Measurements from ENCODE around the gene ABR. TPM values are rescaled to one million over a fixed set of nuclear protein-coding genes. Genes with fewer than 3 reads are reported as not detected.

The ABR gene
- total and polyA plus RNA-seq, 12 donors: 5.3 to 152 (median 105) TPM

- Histone ChIP-seq H3K27me3 (no peaks in the 10 kb centered on the region), H3K4me3 (no peak overlapping the region), H3K36me3 (replicated peaks in 1 of 2) (peaks cover 0 to 42% of the 10 kb centered on the region in 2 donors), H3K9me3 (replicated peaks in 1 of 3) (no peaks in the 10 kb centered on the region), H3K4me1 (replicated peaks in 1 of 2) (peaks cover 42 to 77% of the 10 kb centered on the region in 2 donors), H3K27ac (peak overlapping the region in 4 of 5 donors; percentile 13 to 96 (median 59))
- 42 to 68% (median 61%) methylated on average over 15 to 18 of the region's 18 CpGs for WGBS, 4 donors
- TF ChIP-seq POLR2A (IDR thresholded peaks at IDR 0.05): no peak
- TF ChIP-seq, protein P1, sequence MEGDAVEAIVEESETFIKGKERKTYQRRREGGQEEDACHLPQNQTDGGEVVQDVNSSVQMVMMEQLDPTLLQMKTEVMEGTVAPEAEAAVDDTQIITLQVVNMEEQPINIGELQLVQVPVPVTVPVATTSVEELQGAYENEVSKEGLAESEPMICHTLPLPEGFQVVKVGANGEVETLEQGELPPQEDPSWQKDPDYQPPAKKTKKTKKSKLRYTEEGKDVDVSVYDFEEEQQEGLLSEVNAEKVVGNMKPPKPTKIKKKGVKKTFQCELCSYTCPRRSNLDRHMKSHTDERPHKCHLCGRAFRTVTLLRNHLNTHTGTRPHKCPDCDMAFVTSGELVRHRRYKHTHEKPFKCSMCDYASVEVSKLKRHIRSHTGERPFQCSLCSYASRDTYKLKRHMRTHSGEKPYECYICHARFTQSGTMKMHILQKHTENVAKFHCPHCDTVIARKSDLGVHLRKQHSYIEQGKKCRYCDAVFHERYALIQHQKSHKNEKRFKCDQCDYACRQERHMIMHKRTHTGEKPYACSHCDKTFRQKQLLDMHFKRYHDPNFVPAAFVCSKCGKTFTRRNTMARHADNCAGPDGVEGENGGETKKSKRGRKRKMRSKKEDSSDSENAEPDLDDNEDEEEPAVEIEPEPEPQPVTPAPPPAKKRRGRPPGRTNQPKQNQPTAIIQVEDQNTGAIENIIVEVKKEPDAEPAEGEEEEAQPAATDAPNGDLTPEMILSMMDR (IDR thresholded peaks at IDR 0.05): no peak
- DNase-seq: peak in 5 of 7 donors; percentile 35 to 75 (median 67)
- intact Hi-C loops (cut with DNase I): no loop called here
These were observed 178.0 kb downstream of the ABR start for GRCh38 chr17:1001640-1002411.

DNA sequence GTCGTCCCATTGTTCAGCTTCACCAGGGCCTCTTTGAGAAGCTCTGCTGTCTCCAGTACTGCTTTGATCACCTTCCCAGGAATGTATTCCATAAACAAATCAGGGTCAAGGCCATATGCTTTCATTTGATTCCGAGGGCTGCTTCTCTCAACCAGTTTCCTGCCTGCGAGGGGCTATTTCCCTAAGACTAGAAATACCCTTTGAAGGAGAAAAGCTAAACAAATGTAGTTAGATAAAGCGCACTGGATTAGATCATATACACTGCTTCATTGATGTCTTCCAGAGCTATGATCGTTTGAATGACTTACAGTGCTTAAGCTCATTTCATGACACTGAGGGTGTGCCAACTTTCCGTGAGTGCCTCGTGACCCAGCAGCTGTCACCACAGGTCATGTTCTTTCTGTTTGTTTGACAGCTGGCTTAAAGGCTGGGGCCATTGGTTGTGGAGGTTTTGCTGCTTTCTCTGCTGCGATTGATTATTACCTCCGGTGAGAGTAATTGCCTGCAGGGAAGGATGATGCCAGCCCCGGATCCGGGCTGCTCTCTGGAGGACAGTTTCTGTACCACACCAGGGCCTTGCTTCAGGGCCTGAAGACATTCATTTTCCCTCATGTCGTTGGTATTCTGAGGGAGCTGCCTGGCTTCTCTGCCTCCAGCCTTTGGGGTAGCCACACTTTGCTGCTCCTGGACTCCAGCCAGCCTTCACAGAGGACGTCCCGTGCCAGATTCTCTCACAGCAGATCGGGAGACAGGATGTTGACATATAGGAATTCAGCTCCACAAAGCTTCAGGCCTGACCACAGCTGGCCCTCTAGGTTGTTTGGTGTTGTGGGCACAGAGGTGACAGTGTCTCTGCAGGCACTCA, 179.0 kb downstream of the ABR start:
- DNase-seq: peak in 4 of 7 donors; percentile 27 to 69 (median 50)
- intact Hi-C loops (cut with DNase I): no loop called here
- Histone ChIP-seq H3K4me1 (replicated peaks in 1 of 2) (peaks cover 34 to 74% of the 10 kb centered on the region in 2 donors), H3K27me3 (no peaks in the 10 kb centered on the region), H3K36me3 (replicated peaks in 1 of 2) (peaks cover 0 to 42% of the 10 kb centered on the region in 2 donors), H3K27ac (peak overlapping the region in 3 of 5 donors; percentile 9 to 96 (median 92)), H3K9me3 (replicated peaks in 1 of 3) (no peaks in the 10 kb centered on the region), H3K4me3 (no peak overlapping the region)
- 46 to 60% (median 55%) methylated on average over 9 to 15 of the region's 15 CpGs for WGBS, 4 donors
- TF ChIP-seq POLR2A (IDR thresholded peaks at IDR 0.05): no peak
- TF ChIP-seq, protein P1 (IDR thresholded peaks at IDR 0.05): no peak

GRCh38 chr17:998111-998510, 181.7 kb downstream of the ABR start:
- intact Hi-C loops (cut with DNase I): no loop called here

More at GRCh38 chr17:998111-998510, 181.7 kb downstream of the ABR start:
- no peak for TF ChIP-seq POLR2A (IDR thresholded peaks at IDR 0.05)
- TF ChIP-seq, protein P1 (IDR thresholded peaks at IDR 0.05): no peak
- peaks cover 10 to 48% of the 10 kb centered on the region in 2 donors for H3K4me1 ChIP-seq (replicated peaks in 1 of 2)
- no peak for DNase-seq
- 19 to 34% (median 27%) methylated on average over 2 of the region's 2 CpGs for WGBS, 4 donors
- H3K27ac ChIP-seq: peak overlapping the region in 1 of 5 donors; percentile 92
- H3K27me3 ChIP-seq: no peaks in the 10 kb centered on the region
- H3K36me3 ChIP-seq (replicated peaks in 1 of 2): peaks cover 0 to 37% of the 10 kb centered on the region in 2 donors
- peak overlapping the region in 1 of 4 donors; percentile 95 for H3K4me3 ChIP-seq
- no peaks in the 10 kb centered on the region for H3K9me3 ChIP-seq (replicated peaks in 1 of 3)

All from adrenal gland (tissue), 12 donors.